HG02763 (cell line): ENCODE data around the gene IP6K2.
A peak's percentile ranks its signal among the peaks of the same experiment; 100 is the strongest.

Experiments
- ATAC-seq: cut with Tn5 transposase; IDR thresholded peaks from one replicate; pipeline ENCODE4 v1.9.1; 2021; ENCODE audit warnings: mild to moderate bottlenecking, moderate library complexity; ENCODE audit not compliant: unreplicated experiment

IP6K2 gene

GRCh38 chr3:48674505-48674904 is 42.5 kb downstream of the IP6K2 start:
- ATAC-seq = no peak

GRCh38 chr3:48672522-48672921 is 44.5 kb downstream of the IP6K2 start:
- ATAC-seq = no peak

GRCh38 chr3:48664929-48665328 is 52.1 kb downstream of the IP6K2 start:
- no peak for ATAC-seq

GRCh38 chr3:48664313-48664644 is 52.7 kb downstream of the IP6K2 start:
- ATAC-seq = no peak

GRCh38 chr3:48663489-48664312 is 53.3 kb downstream of the IP6K2 start:
- peak; percentile 80 for ATAC-seq

- ATAC-seq = no peak
Measured at GRCh38 chr3:48662753-48663488, 54.1 kb downstream of the IP6K2 start, which contains the start of gene CELSR3. Gene CELSR3, minus strand, starts transcription at chr3:48662886. Its CDS starts 252 bp downstream, at chr3:48662634.

- ATAC-seq = no peak
Measured at GRCh38 chr3:48662145-48662752, 54.8 kb downstream of the IP6K2 start.

- no peak for ATAC-seq
Measured at GRCh38 chr3:48661501-48662144, 55.4 kb downstream of the IP6K2 start.

GRCh38 chr3:48660800-48661400 is 56.1 kb downstream of the IP6K2 start:
- ATAC-seq = no peak

- no peak for ATAC-seq
Measured at GRCh38 chr3:48656841-48657281, 60.2 kb downstream of the IP6K2 start.

GRCh38 chr3:48656061-48656840 is 60.8 kb downstream of the IP6K2 start:
- ATAC-seq = no peak

- no peak for ATAC-seq
Measured at GRCh38 chr3:48655606-48656005, 61.4 kb downstream of the IP6K2 start.

GRCh38 chr3:48655063-48655462 is 62.0 kb downstream of the IP6K2 start:
- ATAC-seq = no peak

- no peak for ATAC-seq
Measured at GRCh38 chr3:48652923-48653715, 63.9 kb downstream of the IP6K2 start.

- no peak for ATAC-seq
Measured at GRCh38 chr3:48651771-48652170, 65.2 kb downstream of the IP6K2 start.

- ATAC-seq = no peak
Measured at GRCh38 chr3:48650723-48651122, 66.3 kb downstream of the IP6K2 start.

- ATAC-seq = no peak
Measured at GRCh38 chr3:48648188-48648850, 68.7 kb downstream of the IP6K2 start.

- ATAC-seq = no peak
Measured at GRCh38 chr3:48647714-48648113, 69.3 kb downstream of the IP6K2 start.
